OCI-LY1 (cell line): ENCODE measurements around the gene RALGAPB.

Experiments used
- H2AFZ ChIP-seq: fragments of 200-600 bp; sonication (generic), shearing (Covaris generic); 2 replicates; pipeline ENCODE4 v1.6.0; 2014; ENCODE audit warnings: antibody characterized with exemption, mild to moderate bottlenecking, low read length
- H3F3A ChIP-seq: fragments of 200-600 bp; sonication (generic), shearing (Covaris generic); 2 replicates; pipeline ENCODE4 v1.6.0; 2014; ENCODE audit warnings: mild to moderate bottlenecking, antibody characterized with exemption, low read length, moderate library complexity; ENCODE audit not compliant: insufficient read depth
- H3K27ac ChIP-seq: fragments of 200-600 bp; sonication (generic); 2 replicates; pipeline ENCODE4 v1.5.1; 2014; ENCODE audit warnings: low read length, mixed run types, mild to moderate bottlenecking, low read depth; ENCODE audit not compliant: poor library complexity, severe bottlenecking
- H3K27me3 ChIP-seq: fragments of 200-600 bp; sonication (generic); 2 replicates; pipeline ENCODE4 v1.6.0; 2014; ENCODE audit warnings: antibody characterized with exemption, mild to moderate bottlenecking, low read length, moderate library complexity; ENCODE audit not compliant: insufficient read depth
- H3K36me3 ChIP-seq: fragments of 200-600 bp; sonication (generic); 2 replicates; pipeline ENCODE4 v1.6.1; 2014; ENCODE audit warnings: mild to moderate bottlenecking, antibody characterized with exemption, low read length, moderate library complexity, mixed read lengths; ENCODE audit not compliant: insufficient read depth
- H3K4me1 ChIP-seq: fragments of 200-600 bp; sonication (generic); 2 replicates; pipeline ENCODE4 v1.5.1; 2014; ENCODE audit warnings: mild to moderate bottlenecking, low read length, moderate library complexity; ENCODE audit not compliant: insufficient read depth, severe bottlenecking
- H3K4me2 ChIP-seq: fragments of 200-600 bp; sonication (generic), shearing (Covaris generic); 2 replicates; pipeline ENCODE4 v1.6.1; 2014; ENCODE audit warnings: low read length
- H3K4me3 ChIP-seq: fragments of 200-600 bp; sonication (generic); 2 replicates; pipeline ENCODE4 v1.5.1; 2014; ENCODE audit warnings: low read length, low read depth, mild to moderate bottlenecking, mixed read lengths; ENCODE audit not compliant: poor library complexity, severe bottlenecking
- H3K79me2 ChIP-seq: fragments of 200-600 bp; shearing (Covaris generic); 2 replicates; pipeline ENCODE4 v1.6.1; 2016; ENCODE audit warnings: mixed run types, low read length, mixed read lengths; ENCODE audit not compliant: insufficient read depth
- H3K9ac ChIP-seq: fragments of 200-600 bp; sonication (generic), shearing (Covaris generic); 2 replicates; pipeline ENCODE4 v1.6.1; 2014; ENCODE audit warnings: mild to moderate bottlenecking, low read length, mixed read lengths
- H3K9me2 ChIP-seq: fragments of 200-600 bp; sonication (generic), shearing (Covaris generic); 2 replicates; pipeline ENCODE4 v1.6.1; 2014; ENCODE audit warnings: low read depth, mild to moderate bottlenecking, low read length, mixed read lengths
- H3K9me3 ChIP-seq: fragments of 200-600 bp; shearing (Covaris generic); 2 replicates; pipeline ENCODE4 v1.6.1; 2014; ENCODE audit warnings: low read length, mixed read lengths
- H4K20me1 ChIP-seq: fragments of 200-600 bp; sonication (generic), shearing (Covaris generic); 2 replicates; pipeline ENCODE4 v1.6.0; 2016; ENCODE audit warnings: mild to moderate bottlenecking, low read length; ENCODE audit not compliant: insufficient read depth
- CTCF ChIP-seq: fragments of 200-600 bp; sonication (generic), shearing (Covaris generic); IDR thresholded peaks from 2 replicates; pipeline ENCODE4 v1.5.1; 2017; ENCODE audit warnings: mild to moderate bottlenecking, antibody characterized with exemption, low read length, moderate library complexity, mixed read lengths
- EZH2 ChIP-seq: fragments of 200-600 bp; sonication (generic), shearing (Covaris generic); IDR thresholded peaks from 2 replicates; pipeline ENCODE4 v1.8.0; 2017; ENCODE audit warnings: borderline replicate concordance, mixed run types, mild to moderate bottlenecking, antibody characterized with exemption, low read length, moderate library complexity, mixed read lengths

The RALGAPB gene

GRCh38 chr20:38472513-38473366 is at the start of gene RALGAPB:
Gene RALGAPB, plus strand, starts transcription at chr20:38472843. Its CDS starts 15,590 bp downstream, at chr20:38488433.
- Histone ChIP-seq H2AFZ (peak within 1 kb of the TSS; percentile 23; the same call in 1 of the 2 replicates), H3K36me3 (no peaks in the 10 kb centered on the region), H4K20me1 (no peaks in the 10 kb centered on the region), H3K4me2 (peak within 1 kb of the TSS; percentile 82), H3F3A (no peaks in the 10 kb centered on the region), H3K4me3 (peak within 1 kb of the TSS; percentile 88), H3K27me3 (no peaks in the 10 kb centered on the region), H3K27ac (no peak within 1 kb of the TSS), H3K9ac (peak within 1 kb of the TSS; percentile 80), H3K79me2 (peaks cover 40% of the 10 kb centered on the region), H3K9me2 (no peaks in the 10 kb centered on the region), H3K9me3 (no peaks in the 10 kb centered on the region), H3K4me1 (peaks cover 28% of the 10 kb centered on the region)
- no peak for TF ChIP-seq EZH2
- TF ChIP-seq CTCF, result peak; percentile 53; the same call in 1 of the 2 replicates

GRCh38 chr20:38423541-38423940 is 49.1 kb upstream of the RALGAPB start:
- Histone ChIP-seq H3K4me1 (no peaks in the 10 kb centered on the region), H3K27me3 (no peaks in the 10 kb centered on the region), H3K79me2 (no peaks in the 10 kb centered on the region), H3K27ac (no peak overlapping the region), H3K9me3 (no peaks in the 10 kb centered on the region), H3K9me2 (no peaks in the 10 kb centered on the region), H3K4me3 (no peak overlapping the region), H3K36me3 (peaks cover 100% of the 10 kb centered on the region), H3F3A (no peaks in the 10 kb centered on the region), H4K20me1 (peaks cover 8% of the 10 kb centered on the region; the same call in 1 of the 2 replicates), H2AFZ (no peak overlapping the region), H3K4me2 (no peak overlapping the region), H3K9ac (no peak overlapping the region)
- TF ChIP-seq CTCF, result no peak
- TF ChIP-seq EZH2, result no peak

- Histone ChIP-seq H2AFZ (no peak overlapping the region), H4K20me1 (peaks cover 8% of the 10 kb centered on the region; the same call in 1 of the 2 replicates), H3K79me2 (no peaks in the 10 kb centered on the region), H3K36me3 (peaks cover 100% of the 10 kb centered on the region), H3K9me2 (no peaks in the 10 kb centered on the region), H3K27me3 (no peaks in the 10 kb centered on the region), H3K9ac (no peak overlapping the region), H3K4me3 (no peak overlapping the region), H3K27ac (no peak overlapping the region), H3K9me3 (no peaks in the 10 kb centered on the region), H3F3A (no peaks in the 10 kb centered on the region), H3K4me2 (no peak overlapping the region), H3K4me1 (no peaks in the 10 kb centered on the region)
- no peak for TF ChIP-seq CTCF
- no peak for TF ChIP-seq EZH2
Observed at GRCh38 chr20:38424401-38424800, 48.2 kb upstream of the RALGAPB start.
